GM19468 (cell line): ENCODE data around the gene ARHGAP26.
"Not testable (repeated sequence)": the region's sequence is repeated elsewhere in the genome, so short reads cannot be mapped to it uniquely, and the experiment has no call there.

Source experiments
- ATAC-seq: cut with Tn5 transposase; IDR thresholded peaks from one replicate; pipeline ENCODE4 v1.9.1; 2021; ENCODE audit warnings: mild to moderate bottlenecking, moderate library complexity, moderate number of reproducible peaks; ENCODE audit not compliant: unreplicated experiment; ENCODE audit errors: extremely low read depth

ARHGAP26 gene

GRCh38 chr5:143115381-143115780 is 345.2 kb downstream of the ARHGAP26 start:
- ATAC-seq, result no peak

- ATAC-seq, result no peak
Measured at GRCh38 chr5:143116814-143117213, 346.6 kb downstream of the ARHGAP26 start.

GRCh38 chr5:143117821-143118220 is 347.6 kb downstream of the ARHGAP26 start:
- no peak for ATAC-seq

- no peak for ATAC-seq
Measured at GRCh38 chr5:143118222-143118621, 348.0 kb downstream of the ARHGAP26 start.

- not testable (repeated sequence) for ATAC-seq
Measured at GRCh38 chr5:143118818-143119217, 348.6 kb downstream of the ARHGAP26 start.

GRCh38 chr5:143119291-143119769 is 349.2 kb downstream of the ARHGAP26 start:
- peak; percentile 51 for ATAC-seq

- ATAC-seq, result no peak
Measured at GRCh38 chr5:143119881-143120341, 349.7 kb downstream of the ARHGAP26 start.

GRCh38 chr5:143120460-143121134 is 350.4 kb downstream of the ARHGAP26 start:
- no peak for ATAC-seq

GRCh38 chr5:143121135-143121475 is 350.9 kb downstream of the ARHGAP26 start:
- ATAC-seq, result no peak

GRCh38 chr5:143124593-143124992 is 354.4 kb downstream of the ARHGAP26 start:
- no peak for ATAC-seq

GRCh38 chr5:143126174-143127019 is 356.2 kb downstream of the ARHGAP26 start:
- ATAC-seq, result no peak

- ATAC-seq, result no peak
Measured at GRCh38 chr5:143128412-143129071, 358.4 kb downstream of the ARHGAP26 start.

- no peak for ATAC-seq
Measured at GRCh38 chr5:143129203-143129602, 359.0 kb downstream of the ARHGAP26 start.

- ATAC-seq, result no peak
Measured at GRCh38 chr5:143129910-143130612, 359.9 kb downstream of the ARHGAP26 start.

GRCh38 chr5:143130613-143131305 is 360.6 kb downstream of the ARHGAP26 start:
- ATAC-seq, result no peak

GRCh38 chr5:143131972-143132371 is 361.8 kb downstream of the ARHGAP26 start:
- ATAC-seq, result no peak

GRCh38 chr5:143132739-143133138 is 362.6 kb downstream of the ARHGAP26 start:
- no peak for ATAC-seq

GRCh38 chr5:143133721-143134120 is 363.5 kb downstream of the ARHGAP26 start:
- ATAC-seq, result no peak

GRCh38 chr5:143134269-143134668 is 364.1 kb downstream of the ARHGAP26 start:
- ATAC-seq, result no peak

GRCh38 chr5:143134900-143135299 is 364.7 kb downstream of the ARHGAP26 start:
- ATAC-seq, result peak; percentile 42
